HEK293 (cell line): Measurements from ENCODE around the gene DSCAML1.

ENCODE experiments used
- CTCF ChIA-PET: fragments of 350-600 bp; formaldehyde crosslinking; extraction: SDS; loops from one replicate; lab custom pipeline; 2021; ENCODE audit warnings: antibody characterized with exemption; lab: Yijun Ruan, JAX
- POLR2A ChIA-PET: fragments of 300-600 bp; formaldehyde crosslinking; extraction: SDS; loops from one replicate; lab custom pipeline; 2020; ENCODE audit warnings: antibody characterized with exemption, inconsistent platforms; lab: Yijun Ruan, JAX
- H3K27ac ChIP-seq: fragments of 200-500 bp; sonication (Bioruptor generic); 2 replicates; pipeline ENCODE4 v1.5.1; 2014; ENCODE audit warnings: low read depth, low read length, control low read depth, inconsistent platforms; ENCODE audit errors: extremely low read depth
- H3K36me3 ChIP-seq, 2 experiments: fragments of 200-500 bp in 1 of 2; sonication (Bioruptor generic) in 1 of 2; 1 replicate in 1 of 2; 2 replicates in 1 of 2; pipeline ENCODE4 v1.5.1; 2014 to 2017; ENCODE audit warnings: inconsistent platforms in 2 of 2, low read length in 2 of 2; ENCODE audit not compliant: control insufficient read depth in 2 of 2, insufficient read depth in 1 of 2
- H3K4me1 ChIP-seq: fragments of 200-500 bp; sonication (Bioruptor generic); 2 replicates; pipeline ENCODE4 v1.5.1; 2014; ENCODE audit warnings: mild to moderate bottlenecking, low read length, inconsistent platforms; ENCODE audit not compliant: control insufficient read depth, insufficient read depth
- H3K4me3 ChIP-seq: 2 replicates; pipeline ENCODE4 v1.5.1; 2011; ENCODE audit warnings: low read depth, mild to moderate bottlenecking, control low read depth, low read length, moderate library complexity
- H3K9me3 ChIP-seq: fragments of 200-500 bp; sonication (Bioruptor generic); 2 replicates; pipeline ENCODE4 v1.5.1; 2014; ENCODE audit warnings: low read depth, low read length, inconsistent platforms; ENCODE audit not compliant: control insufficient read depth, insufficient read depth
- GLIS2 ChIP-seq: fragments of 450-650 bp; formaldehyde crosslinking; IDR thresholded peaks from 2 replicates; pipeline ENCODE4 v1.5.1; 2016; ENCODE audit warnings: missing biosample characterization, missing genetic modification characterization
- KLF8 ChIP-seq: fragments of 450-650 bp; formaldehyde crosslinking; IDR thresholded peaks from 2 replicates; pipeline ENCODE4 v1.5.1; 2016; ENCODE audit warnings: missing biosample characterization, missing genetic modification characterization
- MZF1 ChIP-seq: fragments of 450-650 bp; formaldehyde crosslinking; IDR thresholded peaks from 2 replicates; pipeline ENCODE4 v1.5.1; 2017; ENCODE audit warnings: missing biosample characterization, missing genetic modification characterization, borderline replicate concordance
- ZBTB1 ChIP-seq: fragments of 450-650 bp; formaldehyde crosslinking; IDR thresholded peaks from 2 replicates; pipeline ENCODE4 v1.5.1; 2016; ENCODE audit warnings: missing biosample characterization, missing genetic modification characterization
- ZNF114 ChIP-seq: fragments of 450-650 bp; formaldehyde crosslinking; IDR thresholded peaks from 2 replicates; pipeline ENCODE4 v1.5.0; 2017; ENCODE audit warnings: missing biosample characterization, missing genetic modification characterization
- ZNF211 ChIP-seq: fragments of 450-650 bp; formaldehyde crosslinking; IDR thresholded peaks from 2 replicates; pipeline ENCODE4 v1.5.1; 2016; ENCODE audit warnings: low read depth, missing biosample characterization, missing genetic modification characterization
- ZNF623 ChIP-seq: fragments of 450-650 bp; formaldehyde crosslinking; IDR thresholded peaks from 2 replicates; pipeline ENCODE4 v1.5.1; 2016; ENCODE audit warnings: missing biosample characterization, missing genetic modification characterization
- ZNF768 ChIP-seq: fragments of 450-650 bp; formaldehyde crosslinking; IDR thresholded peaks from 2 replicates; pipeline ENCODE4 v1.5.1; 2018; ENCODE audit warnings: missing biosample characterization, mild to moderate bottlenecking, missing genetic modification characterization
- ZSCAN16 ChIP-seq: fragments of 450-650 bp; formaldehyde crosslinking; IDR thresholded peaks from 2 replicates; pipeline ENCODE4 v1.5.1; 2016; ENCODE audit warnings: missing biosample characterization, missing genetic modification characterization
- TF ChIP-seq, protein P1 (sequence below): fragments of 450-650 bp; formaldehyde crosslinking; conservative IDR thresholded peaks from 2 replicates; pipeline ENCODE4 v1.5.1; 2016; ENCODE audit warnings: low read depth, missing biosample characterization, missing genetic modification characterization
- TF ChIP-seq, protein P2 (sequence below): fragments of 450-650 bp; formaldehyde crosslinking; IDR thresholded peaks from 2 replicates; pipeline ENCODE4 v1.5.1; 2016; ENCODE audit warnings: missing biosample characterization, missing genetic modification characterization
- TF ChIP-seq, protein P3 (sequence below): fragments of 450-650 bp; formaldehyde crosslinking; IDR thresholded peaks from 2 replicates; pipeline ENCODE4 v1.5.1; 2016; ENCODE audit warnings: missing biosample characterization, missing genetic modification characterization

Gene DSCAML1

DNA sequence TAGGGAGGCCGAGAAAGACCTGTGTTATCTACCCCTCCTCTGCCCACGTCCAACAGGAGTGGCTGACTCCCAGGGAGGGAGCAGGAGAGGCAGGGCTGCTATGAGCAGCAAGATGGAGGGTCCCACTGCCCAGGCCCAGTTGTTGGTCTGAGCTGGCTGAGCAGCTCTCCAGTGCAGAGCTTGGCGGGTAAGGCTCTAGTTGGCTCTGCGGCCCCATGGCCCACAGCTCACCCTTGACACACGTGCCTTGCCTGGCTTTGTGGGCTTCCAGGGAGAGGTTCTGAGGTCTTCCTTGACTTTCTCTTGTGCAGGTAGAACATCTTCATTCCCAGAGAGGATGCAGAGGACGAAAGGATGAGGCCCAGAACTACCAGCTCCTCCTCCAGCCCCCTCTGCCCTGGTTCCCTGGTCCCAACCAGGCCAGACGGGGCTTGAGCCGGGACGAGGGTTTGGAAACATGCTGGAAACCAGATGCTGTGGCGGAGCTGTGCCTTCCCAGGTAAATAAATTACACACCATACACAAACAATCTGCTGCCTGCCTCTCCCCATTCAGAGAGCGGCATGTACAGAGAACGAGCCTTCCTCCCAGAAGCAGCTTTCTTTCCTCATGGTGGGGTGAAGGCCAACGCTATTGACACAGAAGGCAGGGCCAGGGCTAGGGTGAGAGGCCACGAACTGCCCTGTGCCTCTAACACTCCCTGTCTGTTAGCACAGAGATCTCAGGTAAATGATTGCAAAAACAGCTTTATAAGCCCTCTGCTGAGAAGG, 48.1 kb downstream of the DSCAML1 start:
- no peak overlapping the region for H3K4me3 ChIP-seq
- ChIA-PET POLR2A (no interaction called here), CTCF (interaction anchor here (0.6 kb wide), 1 partner anchor 17 kb away, joined by 3 read pairs; no protein-coding TSS in a partner anchor)
- H3K9me3 ChIP-seq: no peaks in the 10 kb centered on the region
- TF ChIP-seq ZSCAN16 (tag by site-specific recombination) (no peak), KLF8 (tag by site-specific recombination) (no peak), ZBTB1 (tag by site-specific recombination) (no peak)
- TF ChIP-seq, protein P1, sequence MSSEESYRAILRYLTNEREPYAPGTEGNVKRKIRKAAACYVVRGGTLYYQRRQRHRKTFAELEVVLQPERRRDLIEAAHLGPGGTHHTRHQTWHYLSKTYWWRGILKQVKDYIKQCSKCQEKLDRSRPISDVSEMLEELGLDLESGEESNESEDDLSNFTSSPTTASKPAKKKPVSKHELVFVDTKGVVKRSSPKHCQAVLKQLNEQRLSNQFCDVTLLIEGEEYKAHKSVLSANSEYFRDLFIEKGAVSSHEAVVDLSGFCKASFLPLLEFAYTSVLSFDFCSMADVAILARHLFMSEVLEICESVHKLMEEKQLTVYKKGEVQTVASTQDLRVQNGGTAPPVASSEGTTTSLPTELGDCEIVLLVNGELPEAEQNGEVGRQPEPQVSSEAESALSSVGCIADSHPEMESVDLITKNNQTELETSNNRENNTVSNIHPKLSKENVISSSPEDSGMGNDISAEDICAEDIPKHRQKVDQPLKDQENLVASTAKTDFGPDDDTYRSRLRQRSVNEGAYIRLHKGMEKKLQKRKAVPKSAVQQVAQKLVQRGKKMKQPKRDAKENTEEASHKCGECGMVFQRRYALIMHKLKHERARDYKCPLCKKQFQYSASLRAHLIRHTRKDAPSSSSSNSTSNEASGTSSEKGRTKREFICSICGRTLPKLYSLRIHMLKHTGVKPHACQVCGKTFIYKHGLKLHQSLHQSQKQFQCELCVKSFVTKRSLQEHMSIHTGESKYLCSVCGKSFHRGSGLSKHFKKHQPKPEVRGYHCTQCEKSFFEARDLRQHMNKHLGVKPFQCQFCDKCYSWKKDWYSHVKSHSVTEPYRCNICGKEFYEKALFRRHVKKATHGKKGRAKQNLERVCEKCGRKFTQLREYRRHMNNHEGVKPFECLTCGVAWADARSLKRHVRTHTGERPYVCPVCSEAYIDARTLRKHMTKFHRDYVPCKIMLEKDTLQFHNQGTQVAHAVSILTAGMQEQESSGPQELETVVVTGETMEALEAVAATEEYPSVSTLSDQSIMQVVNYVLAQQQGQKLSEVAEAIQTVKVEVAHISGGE: no peak
- H3K27ac ChIP-seq: no peak overlapping the region
- H3K36me3 ChIP-seq: no peaks in the 10 kb centered on the region
- no peaks in the 10 kb centered on the region for H3K4me1 ChIP-seq

DNA sequence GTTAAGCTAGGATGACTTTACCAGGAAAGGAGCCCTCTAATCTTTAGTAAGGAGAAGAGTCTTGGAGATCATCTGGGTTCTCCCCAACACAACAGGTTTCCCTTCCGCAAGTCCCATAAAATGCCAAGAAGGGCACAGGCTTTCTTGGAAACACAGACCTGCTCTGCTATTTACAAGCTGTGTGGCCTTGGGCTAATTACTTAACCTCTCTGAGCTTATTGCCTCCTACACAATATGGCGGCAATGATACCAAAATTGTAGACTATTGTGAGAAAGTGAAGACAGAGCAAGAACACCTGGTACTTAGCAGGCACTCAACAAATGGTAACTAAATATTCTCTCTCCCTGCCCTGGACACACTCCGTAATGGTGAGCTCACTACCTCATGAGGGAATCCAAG, 49.1 kb downstream of the DSCAML1 start:
- H3K4me3 ChIP-seq: no peak overlapping the region
- ChIA-PET POLR2A (no interaction called here), CTCF (interaction anchor here (0.7 kb wide), 2 partner anchors 12 to 321 kb away, joined by 3 read pairs; no protein-coding TSS in a partner anchor)
- no peaks in the 10 kb centered on the region for H3K36me3 ChIP-seq
- H3K9me3 ChIP-seq: no peaks in the 10 kb centered on the region
- no peaks in the 10 kb centered on the region for H3K4me1 ChIP-seq
- H3K27ac ChIP-seq: no peak overlapping the region
- TF ChIP-seq GLIS2 (tag by site-specific recombination) (no peak), ZNF768 (tag by site-specific recombination) (peak; percentile 61; the same call in 1 of the 2 replicates)

DNA sequence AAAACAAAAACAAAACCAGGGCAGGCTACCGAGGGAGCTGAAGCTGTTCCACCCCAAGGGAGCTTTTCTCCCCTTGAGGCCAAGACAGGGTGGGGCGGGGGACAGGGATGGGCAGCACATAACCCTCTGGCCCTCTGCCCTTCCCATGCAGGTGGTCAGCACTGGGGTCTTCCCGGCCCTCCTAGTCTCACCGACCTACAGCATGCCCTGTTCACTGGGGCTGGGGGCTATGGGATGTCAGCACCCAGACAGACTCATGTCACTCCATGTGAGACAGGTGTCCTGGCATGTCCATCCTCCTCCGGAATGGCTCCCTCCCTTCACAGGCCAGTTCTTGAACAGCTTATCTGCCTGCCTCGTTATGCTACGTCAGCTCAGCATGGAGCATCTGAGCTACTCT, 51.7 kb downstream of the DSCAML1 start:
- ChIA-PET CTCF (no interaction called here), POLR2A (no interaction called here)
- H3K4me3 ChIP-seq: no peak overlapping the region
- H3K27ac ChIP-seq: no peak overlapping the region
- TF ChIP-seq, protein P2, sequence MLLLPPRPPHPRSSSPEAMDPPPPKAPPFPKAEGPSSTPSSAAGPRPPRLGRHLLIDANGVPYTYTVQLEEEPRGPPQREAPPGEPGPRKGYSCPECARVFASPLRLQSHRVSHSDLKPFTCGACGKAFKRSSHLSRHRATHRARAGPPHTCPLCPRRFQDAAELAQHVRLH (tag by site-specific recombination): no peak
- TF ChIP-seq ZNF211: no peak
- TF ChIP-seq, protein P3, sequence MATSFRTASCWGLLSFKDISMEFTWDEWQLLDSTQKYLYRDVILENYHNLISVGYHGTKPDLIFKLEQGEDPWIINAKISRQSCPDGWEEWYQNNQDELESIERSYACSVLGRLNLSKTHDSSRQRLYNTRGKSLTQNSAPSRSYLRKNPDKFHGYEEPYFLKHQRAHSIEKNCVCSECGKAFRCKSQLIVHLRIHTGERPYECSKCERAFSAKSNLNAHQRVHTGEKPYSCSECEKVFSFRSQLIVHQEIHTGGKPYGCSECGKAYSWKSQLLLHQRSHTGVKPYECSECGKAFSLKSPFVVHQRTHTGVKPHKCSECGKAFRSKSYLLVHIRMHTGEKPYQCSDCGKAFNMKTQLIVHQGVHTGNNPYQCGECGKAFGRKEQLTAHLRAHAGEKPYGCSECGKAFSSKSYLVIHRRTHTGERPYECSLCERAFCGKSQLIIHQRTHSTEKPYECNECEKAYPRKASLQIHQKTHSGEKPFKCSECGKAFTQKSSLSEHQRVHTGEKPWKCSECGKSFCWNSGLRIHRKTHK (tag by site-specific recombination): no peak
- TF ChIP-seq ZNF114: no peak
- no peak for TF ChIP-seq ZNF623 (tag by site-specific recombination)
- TF ChIP-seq MZF1: no peak
- H3K36me3 ChIP-seq: no peaks in the 10 kb centered on the region
- no peaks in the 10 kb centered on the region for H3K4me1 ChIP-seq
- no peaks in the 10 kb centered on the region for H3K9me3 ChIP-seq
